ENCODE measurements around the gene MAGED4. TPM values are rescaled to one million over a fixed set of nuclear protein-coding genes. Genes with fewer than 3 reads are reported as not detected.
"Not testable (repeated sequence)": the region's sequence is repeated elsewhere in the genome, so short reads cannot be mapped to it uniquely, and the experiment has no call there.

MAGED4 gene
- 1.8 and 18.1 TPM in 2 replicates for total RNA-seq
- polyA plus RNA-seq (2012) = 15.0 TPM

- not testable (repeated sequence) for DNase-seq (ENCODE audit: low read depth)
Measured at GRCh38 chrX:52184440-52185077, at the start of gene MAGED4. MAGED4 (plus strand) TSS chrX:52184888; CDS start chrX:52185923, 1,035 bp downstream.

- DNase-seq (ENCODE audit: low read depth) = no peak
Measured at GRCh38 chrX:52138830-52139544, 45.7 kb upstream of the MAGED4 start.

- DNase-seq (ENCODE audit: low read depth) = no peak
Measured at GRCh38 chrX:52139545-52139895, 45.2 kb upstream of the MAGED4 start.

GRCh38 chrX:52140020-52140419, 44.7 kb upstream of the MAGED4 start:
- DNase-seq (ENCODE audit: low read depth) = no peak

- not testable (repeated sequence) for DNase-seq (ENCODE audit: low read depth)
Measured at GRCh38 chrX:52150667-52151066, 34.0 kb upstream of the MAGED4 start.

- not testable (repeated sequence) for DNase-seq (ENCODE audit: low read depth)
Measured at GRCh38 chrX:52160140-52160539, 24.5 kb upstream of the MAGED4 start.

GRCh38 chrX:52166840-52167239, 17.8 kb upstream of the MAGED4 start:
- DNase-seq (ENCODE audit: low read depth) = no peak

GRCh38 chrX:52171055-52171454, 13.6 kb upstream of the MAGED4 start:
- DNase-seq (ENCODE audit: low read depth) = not testable (repeated sequence)

GRCh38 chrX:52185078-52185453, 378 bp downstream of the MAGED4 start:
- not testable (repeated sequence) for DNase-seq (ENCODE audit: low read depth)

GRCh38 chrX:52211405-52211804, 26.7 kb downstream of the MAGED4 start:
- DNase-seq (ENCODE audit: low read depth) = not testable (repeated sequence)

GRCh38 chrX:52213276-52213675, 28.6 kb downstream of the MAGED4 start:
- DNase-seq (ENCODE audit: low read depth) = no peak

- no peak for DNase-seq (ENCODE audit: low read depth)
Measured at GRCh38 chrX:52216541-52216940, 31.9 kb downstream of the MAGED4 start.

GRCh38 chrX:52217494-52218160, 32.9 kb downstream of the MAGED4 start:
- no peak for DNase-seq (ENCODE audit: low read depth)

GRCh38 chrX:52220936-52221335, 36.2 kb downstream of the MAGED4 start:
- no peak for DNase-seq (ENCODE audit: low read depth)

Other genes with a start within 250 kb of the MAGED4 start
- 50.5 and 57.4 TPM in 2 replicates for gene MAGED4B, start 115.7 kb upstream of the MAGED4 start, total RNA-seq
- not detected in 2 replicates for gene XAGE2, start 184.1 kb downstream of the MAGED4 start, total RNA-seq

Data from myocyte (in vitro differentiated cells).